Kidney (tissue), 14 donors: ENCODE measurements around the gene NCEH1. TPM values are rescaled to one million over a fixed set of nuclear protein-coding genes. Genes with fewer than 3 reads are reported as not detected.

ENCODE experiments used
- DNase-seq, 5 donors: peaks; one replicate each; pipeline ENCODE4 v3.0.0-alpha.2; 2013 to 2020
- FAIRE-seq: peaks from 2 replicates; lab custom pipeline; 2012; peaks lifted over from hg19 to GRCh38; lab: Jason Lieb, UNC
- H3K27ac ChIP-seq, 2 donors: one replicate each; pipeline ENCODE4 v1.7.0; 2013; ENCODE audit warnings: low read depth in 2 of 2, low read length in 2 of 2, inconsistent platforms in 1 of 2
- H3K27me3 ChIP-seq: one replicate; pipeline ENCODE4 v1.7.1; 2013; ENCODE audit warnings: low read length, inconsistent platforms; ENCODE audit not compliant: control insufficient read depth, insufficient read depth
- H3K36me3 ChIP-seq, 3 donors: one replicate each; pipeline versions ENCODE4 v1.7.0 to v1.7.1; 2013; ENCODE audit warnings: low read length in 3 of 3, control low read depth in 1 of 3, inconsistent platforms in 1 of 3; ENCODE audit not compliant: insufficient read depth in 3 of 3, control insufficient read depth in 2 of 3
- H3K4me1 ChIP-seq, 3 donors: one replicate each; pipeline versions ENCODE4 v1.7.0 to v1.7.1; 2013; ENCODE audit warnings: low read length in 3 of 3, inconsistent platforms in 1 of 3, low read depth in 1 of 3; ENCODE audit not compliant: control insufficient read depth in 2 of 3, insufficient read depth in 2 of 3
- H3K4me3 ChIP-seq, 3 donors: one replicate each; pipeline versions ENCODE4 v1.7.0 to v1.8.1; 2013; ENCODE audit warnings: low read length in 3 of 3, control low read depth in 1 of 3, inconsistent platforms in 1 of 3
- H3K9ac ChIP-seq, 3 donors: one replicate each; pipeline versions ENCODE4 v1.7.0 to v1.7.1; 2013; ENCODE audit warnings: low read length in 3 of 3, control low read depth in 1 of 3, inconsistent platforms in 1 of 3
- H3K9me3 ChIP-seq, 3 donors: one replicate each; pipeline versions ENCODE4 v1.7.0 to v1.7.1; 2013; ENCODE audit warnings: low read length in 3 of 3, control low read depth in 1 of 3, inconsistent platforms in 1 of 3; ENCODE audit not compliant: control insufficient read depth in 2 of 3, insufficient read depth in 1 of 3
- intact Hi-C: fragments of 100-400 bp; cut with DNase I; formaldehyde crosslinking; loops from one replicate; pipeline ENCODE4 v1.11.1; 2022
- polyA plus RNA-seq: library from polyadenylated mRNA; stranded (reverse); fragments of 350-450 nt; fragmentation: Illumina TruSeq; extraction: RNeasy Lipid Tissue Mini Kit (QIAGEN cat#74804); gene quantifications from one replicate; pipeline ENCODE4 v1.2.3, GENCODE V29; 2014; ENCODE audit warnings: low read depth, low replicate concordance; ENCODE audit not compliant: insufficient read depth
- total RNA-seq: library from RNA; stranded (reverse); fragmentation: NEBNext Ultra II Directional; extraction: Animal tissue kit (Norgen Biotek cat#: 25700); gene quantifications from one replicate; pipeline ENCODE4 v1.2.1, GENCODE V29; 2021
- TF ChIP-seq, protein P1 (sequence below): IDR thresholded peaks from 3 replicates; pipeline ENCODE4 v1.5.1; 2012; ENCODE audit warnings: mild to moderate bottlenecking, moderate library complexity, borderline replicate concordance; ENCODE audit not compliant: insufficient read depth; ENCODE audit errors: extremely low read depth
- donor health status: control.
- donor health status: control.
- donor health status: control.
- donor health status: control.
- donor health status: control.
- donor health status: DM: yes; HTN: yes; CAD: no.
- donor health status: Normal renal cell carcinoma (clear cell type).

The NCEH1 gene
- total and polyA plus RNA-seq, 2 donors from 2014 or later, result 6.7 to 43.6 TPM

DNA sequence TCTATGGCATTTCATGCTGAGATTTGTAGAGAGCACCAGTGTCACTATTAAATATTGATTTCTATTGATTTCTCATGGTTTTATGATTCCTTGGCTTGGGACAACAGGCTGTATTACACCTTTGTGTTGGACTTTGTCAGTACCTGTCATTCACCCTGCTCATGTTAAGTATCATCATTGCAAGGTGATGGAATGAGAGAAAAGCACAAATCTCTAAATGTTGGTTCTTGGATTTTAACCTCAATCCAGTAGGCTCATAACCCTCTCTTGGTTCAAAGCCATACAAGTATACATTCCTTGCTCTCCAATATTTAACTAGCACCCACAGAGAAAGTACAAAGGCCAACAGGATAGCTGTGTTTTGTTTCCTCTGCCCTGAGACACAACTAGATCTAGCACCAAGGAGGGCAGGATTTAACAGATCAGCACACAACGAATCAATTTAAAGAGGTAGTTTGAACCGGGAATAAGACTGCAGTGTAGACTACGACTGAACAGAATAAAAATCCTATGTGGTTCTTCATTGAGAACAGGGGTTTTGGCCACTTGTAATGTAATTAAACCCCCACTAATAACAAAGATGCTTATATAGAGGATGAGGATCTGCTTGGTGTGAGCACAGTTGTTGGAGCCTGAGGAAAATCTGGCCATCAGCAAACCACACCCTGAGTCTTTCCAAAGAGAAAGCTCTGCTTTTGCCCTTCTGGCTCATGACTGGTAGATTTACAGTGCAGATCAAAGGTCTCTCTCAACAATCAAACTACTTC, 109.6 kb downstream of the NCEH1 start:
- intact Hi-C loops, result no loop called here
- peak overlapping the region in 1 of 3 donors; percentile 12 for H3K9ac ChIP-seq

DNA sequence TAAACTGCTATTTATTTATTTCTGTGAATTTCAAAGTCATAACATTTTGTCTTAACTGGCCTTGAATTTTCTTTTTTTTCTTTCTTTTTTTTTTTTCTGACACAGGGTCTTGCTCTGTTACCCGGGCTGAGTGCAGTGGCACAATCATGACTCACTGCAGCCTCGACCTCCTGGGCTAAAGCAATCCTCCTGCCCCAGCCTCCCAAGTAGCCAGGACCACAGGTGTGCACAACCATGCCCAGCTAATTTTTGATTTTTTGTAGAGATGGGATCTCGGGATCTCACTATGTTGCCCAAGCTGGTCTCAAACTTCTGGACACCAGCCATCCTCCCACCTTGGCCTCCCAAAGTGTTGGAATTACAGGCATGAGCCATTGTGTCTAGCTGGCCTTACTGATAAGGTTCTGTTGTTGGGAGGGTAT, 110.2 kb downstream of the NCEH1 start:
- intact Hi-C loops, result no loop called here
- no peaks in the 10 kb centered on the region for H3K9me3 ChIP-seq
- H3K9ac ChIP-seq, result no peak overlapping the region
- no peaks in the 10 kb centered on the region for H3K27me3 ChIP-seq
- DNase-seq (no peak), FAIRE-seq (no peak)
- H3K27ac ChIP-seq, result peak overlapping the region; percentile 79 to 80
- H3K4me3 ChIP-seq, result no peak overlapping the region
- peaks cover 0 to 20% (median 0%) of the 10 kb centered on the region in 3 donors for H3K4me1 ChIP-seq
- H3K36me3 ChIP-seq, result no peaks in the 10 kb centered on the region
- TF ChIP-seq, protein P1, sequence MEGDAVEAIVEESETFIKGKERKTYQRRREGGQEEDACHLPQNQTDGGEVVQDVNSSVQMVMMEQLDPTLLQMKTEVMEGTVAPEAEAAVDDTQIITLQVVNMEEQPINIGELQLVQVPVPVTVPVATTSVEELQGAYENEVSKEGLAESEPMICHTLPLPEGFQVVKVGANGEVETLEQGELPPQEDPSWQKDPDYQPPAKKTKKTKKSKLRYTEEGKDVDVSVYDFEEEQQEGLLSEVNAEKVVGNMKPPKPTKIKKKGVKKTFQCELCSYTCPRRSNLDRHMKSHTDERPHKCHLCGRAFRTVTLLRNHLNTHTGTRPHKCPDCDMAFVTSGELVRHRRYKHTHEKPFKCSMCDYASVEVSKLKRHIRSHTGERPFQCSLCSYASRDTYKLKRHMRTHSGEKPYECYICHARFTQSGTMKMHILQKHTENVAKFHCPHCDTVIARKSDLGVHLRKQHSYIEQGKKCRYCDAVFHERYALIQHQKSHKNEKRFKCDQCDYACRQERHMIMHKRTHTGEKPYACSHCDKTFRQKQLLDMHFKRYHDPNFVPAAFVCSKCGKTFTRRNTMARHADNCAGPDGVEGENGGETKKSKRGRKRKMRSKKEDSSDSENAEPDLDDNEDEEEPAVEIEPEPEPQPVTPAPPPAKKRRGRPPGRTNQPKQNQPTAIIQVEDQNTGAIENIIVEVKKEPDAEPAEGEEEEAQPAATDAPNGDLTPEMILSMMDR, result no peak

More for the DNA sequence above, 109.6 kb downstream of the NCEH1 start:
- no peaks in the 10 kb centered on the region for H3K27me3 ChIP-seq
- H3K36me3 ChIP-seq, result no peaks in the 10 kb centered on the region
- TF ChIP-seq, protein P1, result no peak
- H3K4me3 ChIP-seq, result peak overlapping the region in 1 of 3 donors; percentile 14
- no peak for FAIRE-seq
- peak overlapping the region; percentile 79 to 80 for H3K27ac ChIP-seq
- peak in 2 of 5 donors; percentile 22 to 37 for DNase-seq
- H3K9me3 ChIP-seq, result no peaks in the 10 kb centered on the region
- H3K4me1 ChIP-seq, result peaks cover 0 to 19% (median 0%) of the 10 kb centered on the region in 3 donors

DNA sequence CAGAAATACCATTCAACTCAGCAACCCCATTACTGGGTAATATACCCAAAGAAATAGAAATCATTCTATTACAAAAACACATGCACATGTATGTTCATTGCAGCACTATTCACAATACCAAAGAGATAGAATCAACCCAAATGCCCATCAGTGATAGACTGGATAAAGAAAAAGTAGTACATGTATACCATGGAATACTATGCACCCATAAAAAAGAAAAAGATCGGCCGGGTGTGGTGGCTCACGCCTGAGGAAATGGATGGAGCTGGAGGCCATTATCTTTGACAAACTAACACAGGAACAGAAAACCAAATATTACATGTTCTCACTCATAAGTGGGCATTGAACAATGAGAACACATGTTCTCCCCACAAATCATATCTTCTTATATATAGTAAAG, 112.0 kb downstream of the NCEH1 start:
- Histone ChIP-seq H3K4me1 (peaks cover 0 to 25% (median 7%) of the 10 kb centered on the region in 3 donors), H3K36me3 (no peaks in the 10 kb centered on the region), H3K4me3 (no peak overlapping the region), H3K27me3 (no peaks in the 10 kb centered on the region), H3K9me3 (no peaks in the 10 kb centered on the region), H3K9ac (no peak overlapping the region), H3K27ac (no peak overlapping the region)
- intact Hi-C loops, result loop anchor here (10.0 kb wide), 1 partner anchor 104 kb away; no protein-coding TSS in a partner anchor
- DNase-seq (no peak), FAIRE-seq (no peak)
- TF ChIP-seq, protein P1, result no peak
